Aorta (tissue), 5 donors: Measurements from ENCODE around the gene SERPIND1. TPM values are rescaled to one million over a fixed set of nuclear protein-coding genes. Genes with fewer than 3 reads are reported as not detected.

Source experiments
- ATAC-seq: fragments of 200-7000 bp; cut with Tn5 transposase; one replicate; pipeline ENCODE4 v1.9.1; 2022; ENCODE audit warnings: moderate library complexity; ENCODE audit not compliant: low FRiP score
- DNase-seq, 2 donors: peaks; one replicate each; pipeline ENCODE4 v3.0.0-alpha.2; 2020
- H3K27ac ChIP-seq, 2 donors: one replicate each; pipeline ENCODE4 v1.5.1; 2013; ENCODE audit warnings: low read length in 2 of 2, mild to moderate bottlenecking in 2 of 2, moderate library complexity in 2 of 2, control low read depth in 1 of 2, inconsistent platforms in 1 of 2, low read depth in 1 of 2
- H3K27me3 ChIP-seq, 2 donors: one replicate each; pipeline ENCODE4 v1.6.1; 2013; ENCODE audit warnings: control low read depth in 1 of 2, low read length in 1 of 2, mild to moderate bottlenecking in 1 of 2, moderate library complexity in 1 of 2; ENCODE audit not compliant: insufficient read depth in 2 of 2, control insufficient read depth in 1 of 2
- H3K36me3 ChIP-seq, 2 donors: one replicate each; pipeline ENCODE4 v1.6.1; 2013; ENCODE audit warnings: control low read depth in 1 of 2, low read length in 1 of 2, mild to moderate bottlenecking in 1 of 2; ENCODE audit not compliant: insufficient read depth in 2 of 2, control insufficient read depth in 1 of 2
- H3K4me1 ChIP-seq, 2 donors: one replicate each; pipeline ENCODE4 v1.6.1; 2013; ENCODE audit warnings: low read length in 2 of 2, control low read depth in 1 of 2, mild to moderate bottlenecking in 1 of 2, moderate library complexity in 1 of 2; ENCODE audit not compliant: insufficient read depth in 2 of 2, control insufficient read depth in 1 of 2
- H3K4me3 ChIP-seq, 2 donors: one replicate each; pipeline ENCODE4 v1.5.1; 2013; ENCODE audit warnings: low read length in 2 of 2, control low read depth in 1 of 2, mild to moderate bottlenecking in 1 of 2
- H3K9me3 ChIP-seq: one replicate; pipeline ENCODE4 v1.6.1; 2013; ENCODE audit warnings: mild to moderate bottlenecking, low read length; ENCODE audit not compliant: control insufficient read depth
- WGBS, 2 donors: extraction: QIAGEN DNeasy Blood & Tissue Kit; methylation state at CpG; one replicate each; pipeline ENCODE4 v1.1.7; 2013; 5-methylcytosine and 5-hydroxymethylcytosine counted together
- intact Hi-C, 2 donors: fragments of 100-400 bp; cut with DNase I; formaldehyde crosslinking; loops; one replicate each; pipeline versions ENCODE4 v1.14.2 to v1.15.0; 2022
- polyA plus RNA-seq, 2 donors: library from polyadenylated mRNA; stranded (reverse); fragments of 200-250 nt; gene quantifications; one replicate each; pipeline ENCODE4 v1.2.3, GENCODE V29; 2013
- total RNA-seq, 2 donors: library from RNA; stranded (reverse); fragmentation: NEBNext Ultra II Directional; extraction: Animal tissue kit (Norgen Biotek cat#: 25700); gene quantifications; one replicate each; pipeline ENCODE4 v1.2.1, GENCODE V29; 2021
- donor health status: healthy with polysubstance abuse.
- donor health status: Bipolar disorder and iron deficiency.
- donor health status: DM: no; HTN: no; CAD: no.
- donor health status: DM: no; HTN: no; CAD: no.
- donor health status: DM: yes; HTN: yes; CAD: no.

Gene SERPIND1
- total and polyA plus RNA-seq, 4 donors: 0.15 to 0.38 (median 0.23) TPM; not detected in 1

DNA sequence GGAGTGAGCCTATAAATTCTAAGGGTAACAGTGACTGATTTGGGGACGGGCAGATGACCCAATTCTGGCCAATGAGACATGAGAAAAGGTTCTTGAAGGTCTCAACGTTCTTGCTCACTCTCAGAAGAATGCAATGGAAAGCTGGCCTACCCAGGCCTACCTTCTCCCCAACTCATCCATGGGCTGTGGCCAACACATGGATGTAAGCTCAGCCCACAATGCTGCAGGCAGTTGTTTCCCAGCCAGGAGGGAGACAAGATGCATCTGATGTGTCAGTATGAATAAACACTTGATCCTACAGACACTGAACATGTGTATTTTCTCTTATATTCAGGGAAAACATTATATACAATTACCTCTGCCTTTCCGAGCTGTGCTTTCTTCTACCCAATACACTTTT, 60.3 kb downstream of the SERPIND1 start:
- DNase-seq: no peak
- intact Hi-C loops: no loop called here
- Histone ChIP-seq H3K4me1 (no peaks in the 10 kb centered on the region), H3K4me3 (no peak overlapping the region), H3K27ac (no peak overlapping the region), H3K36me3 (peaks cover 0 to 5% of the 10 kb centered on the region in 2 donors), H3K9me3 (no peaks in the 10 kb centered on the region), H3K27me3 (no peaks in the 10 kb centered on the region)
- WGBS, 2 donors: 91 to 93% methylated on average over 3 of the region's 3 CpGs
- ATAC-seq: no peak

DNA sequence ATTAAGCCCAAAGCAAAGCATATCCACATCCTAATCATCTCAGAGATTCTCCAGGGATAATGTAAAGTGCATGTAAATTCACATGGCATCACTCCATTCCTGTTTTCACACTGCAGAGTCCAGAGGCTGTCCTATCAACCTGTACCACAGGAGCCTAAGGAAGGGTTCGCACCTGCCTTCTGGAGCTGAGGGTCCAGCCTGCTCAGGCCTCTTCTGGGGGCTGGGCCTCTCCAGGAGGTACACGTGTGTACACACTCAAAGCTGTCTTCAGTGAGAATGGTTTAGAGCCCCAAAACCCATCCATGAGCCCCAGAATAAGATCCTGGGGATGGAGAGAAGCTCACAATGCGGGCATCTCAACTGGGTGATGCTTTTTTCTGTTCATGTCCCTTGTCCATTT, 60.8 kb downstream of the SERPIND1 start:
- intact Hi-C loops: no loop called here
- DNase-seq (no peak), ATAC-seq (no peak)
- Histone ChIP-seq H3K36me3 (peaks cover 0 to 5% of the 10 kb centered on the region in 2 donors), H3K4me3 (no peak overlapping the region), H3K27me3 (no peaks in the 10 kb centered on the region), H3K27ac (no peak overlapping the region), H3K9me3 (no peaks in the 10 kb centered on the region), H3K4me1 (no peaks in the 10 kb centered on the region)
- WGBS, 2 donors: 95 to 98% methylated on average over 3 of the region's 3 CpGs

Other genes with a start within 250 kb of the SERPIND1 start
- 100 to 1,000 TPM in 1 of 2 donors, 10 to 100 TPM in 1; 88.6 to 107 TPM for gene PI4KA, start 84.7 kb downstream of the SERPIND1 start, total RNA-seq
- gene PI4KA, start 84.7 kb downstream of the SERPIND1 start, polyA plus RNA-seq: 10 to 100 TPM; 21.9 to 61.0 TPM
- 10 to 100 TPM; 21.7 to 25.5 TPM for gene SNAP29, start 84.9 kb downstream of the SERPIND1 start, total RNA-seq
- gene SNAP29, start 84.9 kb downstream of the SERPIND1 start, polyA plus RNA-seq: 10 to 100 TPM; 19.2 to 22.9 TPM
- gene CRKL, start 143.3 kb downstream of the SERPIND1 start, total RNA-seq: 10 to 100 TPM; 36.2 to 45.9 TPM
- 10 to 100 TPM in 1 of 2 donors, 1 to 10 TPM in 1; 9.5 to 14.4 TPM for gene CRKL, start 143.3 kb downstream of the SERPIND1 start, polyA plus RNA-seq
- 1 to 10 TPM; 1.0 to 3.8 TPM for gene AIFM3, start 193.1 kb downstream of the SERPIND1 start, total RNA-seq
- gene AIFM3, start 193.1 kb downstream of the SERPIND1 start, polyA plus RNA-seq: 1 to 10 TPM; 1.4 to 2.3 TPM
- gene LZTR1, start 208.2 kb downstream of the SERPIND1 start, total RNA-seq: 10 to 100 TPM; 59.0 to 81.7 TPM
- 10 to 100 TPM; 11.3 to 83.9 TPM for gene LZTR1, start 208.2 kb downstream of the SERPIND1 start, polyA plus RNA-seq
- gene THAP7, start 228.0 kb downstream of the SERPIND1 start, total RNA-seq: 10 to 100 TPM; 17.0 to 20.8 TPM
- 10 to 100 TPM; 16.4 to 69.0 TPM for gene THAP7, start 228.0 kb downstream of the SERPIND1 start, polyA plus RNA-seq
- gene P2RX6, start 241.1 kb downstream of the SERPIND1 start, total RNA-seq: under 1 TPM; 0.26 to 0.72 TPM
- 1 to 10 TPM in 1 of 2 donors, under 1 TPM in 1; 0.13 to 1.1 TPM for gene P2RX6, start 241.1 kb downstream of the SERPIND1 start, polyA plus RNA-seq